COLO668 (cell line): Measurements from ENCODE around the gene PTPRH.

Source experiments
- DNase-seq: peaks from one replicate; lab custom pipeline; 2025; ENCODE audit not compliant: unreplicated experiment; lab: John Stamatoyannopoulos, UW

The PTPRH gene

GRCh38 chr19:55245236-55245904 is 36.1 kb upstream of the PTPRH start:
- no peak for DNase-seq

GRCh38 chr19:55244004-55244680 is 34.8 kb upstream of the PTPRH start:
- DNase-seq, result no peak

- DNase-seq, result no peak
These were observed 33.2 kb upstream of the PTPRH start for GRCh38 chr19:55242517-55242916.

GRCh38 chr19:55241935-55242464 is 32.7 kb upstream of the PTPRH start:
- no peak for DNase-seq

GRCh38 chr19:55241143-55241934 is 32.0 kb upstream of the PTPRH start:
- DNase-seq, result no peak

GRCh38 chr19:55240713-55241020 is 31.4 kb upstream of the PTPRH start:
- DNase-seq, result no peak

- no peak for DNase-seq
These were observed 29.7 kb upstream of the PTPRH start for GRCh38 chr19:55239004-55239403.

GRCh38 chr19:55238030-55238429 is 28.7 kb upstream of the PTPRH start:
- no peak for DNase-seq

GRCh38 chr19:55232986-55233385 is 23.7 kb upstream of the PTPRH start:
- DNase-seq, result no peak

- DNase-seq, result no peak
These were observed 22.9 kb upstream of the PTPRH start for GRCh38 chr19:55232286-55232602.

GRCh38 chr19:55231391-55232285 is 22.3 kb upstream of the PTPRH start:
- DNase-seq, result no peak

- no peak for DNase-seq
These were observed 21.5 kb upstream of the PTPRH start for GRCh38 chr19:55230780-55231179.

- no peak for DNase-seq
These were observed 21.0 kb upstream of the PTPRH start for GRCh38 chr19:55230329-55230728.

GRCh38 chr19:55229789-55230182 is 20.5 kb upstream of the PTPRH start:
- no peak for DNase-seq

GRCh38 chr19:55229145-55229788 is 20.0 kb upstream of the PTPRH start:
- DNase-seq, result no peak

GRCh38 chr19:55228403-55229031 is 19.2 kb upstream of the PTPRH start, which contains the start of gene TMEM86B:
TMEM86B (minus strand) TSS chr19:55228763; CDS start chr19:55228741, 22 bp downstream.
- no peak for DNase-seq

GRCh38 chr19:55228015-55228391 is 18.7 kb upstream of the PTPRH start:
- no peak for DNase-seq

- DNase-seq, result no peak
These were observed 18.1 kb upstream of the PTPRH start for GRCh38 chr19:55227241-55228014.

GRCh38 chr19:55226788-55227187 is 17.5 kb upstream of the PTPRH start:
- no peak for DNase-seq
